LNCAP (cell line): Measurements from ENCODE around the gene PHAX.

Experiments used
- TF ChIP-seq, protein P1 (sequence below): fragments of 450-650 bp; IDR thresholded peaks from 2 replicates; pipeline ENCODE4 v1.5.1; 2017; ENCODE audit warnings: mild to moderate bottlenecking

Gene PHAX

DNA sequence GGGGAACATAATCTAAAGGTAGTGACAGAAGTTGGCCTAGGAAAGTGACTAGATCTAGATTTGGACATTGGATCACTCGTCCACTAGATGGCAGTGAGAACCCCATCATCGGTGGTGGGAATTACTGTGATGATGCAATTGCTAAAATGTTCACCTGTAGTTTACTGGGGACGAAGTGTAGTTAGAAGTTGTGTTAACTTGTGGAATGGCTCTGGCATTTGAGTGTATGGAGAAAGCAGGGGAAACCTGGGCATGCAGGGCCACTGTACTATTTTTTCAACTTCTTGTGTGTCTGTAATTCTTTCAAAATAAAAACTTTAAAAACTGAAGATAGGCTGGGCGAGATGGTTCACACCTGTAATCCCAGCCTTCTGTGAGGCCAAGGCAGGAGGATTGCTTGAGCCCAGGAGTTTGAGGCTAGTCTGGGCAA, 75.5 kb downstream of the PHAX start:
- TF ChIP-seq, protein P1, sequence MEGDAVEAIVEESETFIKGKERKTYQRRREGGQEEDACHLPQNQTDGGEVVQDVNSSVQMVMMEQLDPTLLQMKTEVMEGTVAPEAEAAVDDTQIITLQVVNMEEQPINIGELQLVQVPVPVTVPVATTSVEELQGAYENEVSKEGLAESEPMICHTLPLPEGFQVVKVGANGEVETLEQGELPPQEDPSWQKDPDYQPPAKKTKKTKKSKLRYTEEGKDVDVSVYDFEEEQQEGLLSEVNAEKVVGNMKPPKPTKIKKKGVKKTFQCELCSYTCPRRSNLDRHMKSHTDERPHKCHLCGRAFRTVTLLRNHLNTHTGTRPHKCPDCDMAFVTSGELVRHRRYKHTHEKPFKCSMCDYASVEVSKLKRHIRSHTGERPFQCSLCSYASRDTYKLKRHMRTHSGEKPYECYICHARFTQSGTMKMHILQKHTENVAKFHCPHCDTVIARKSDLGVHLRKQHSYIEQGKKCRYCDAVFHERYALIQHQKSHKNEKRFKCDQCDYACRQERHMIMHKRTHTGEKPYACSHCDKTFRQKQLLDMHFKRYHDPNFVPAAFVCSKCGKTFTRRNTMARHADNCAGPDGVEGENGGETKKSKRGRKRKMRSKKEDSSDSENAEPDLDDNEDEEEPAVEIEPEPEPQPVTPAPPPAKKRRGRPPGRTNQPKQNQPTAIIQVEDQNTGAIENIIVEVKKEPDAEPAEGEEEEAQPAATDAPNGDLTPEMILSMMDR, result peak; percentile 73
